ENCODE measurements around the gene MOSPD2.
A peak's percentile ranks its signal among the peaks of the same experiment; 100 is the strongest.

The MOSPD2 gene

GRCh38 chrX:14872851-14873675 is at the start of gene MOSPD2, which contains the start of gene FANCB:
Gene MOSPD2, plus strand, starts transcription at chrX:14873421. Its CDS starts 108 bp downstream, at chrX:14873529.
Gene FANCB, minus strand, starts transcription at chrX:14873069. Its CDS starts 7,559 bp downstream, at chrX:14865510.
- DNase-seq (ENCODE audit: low read depth in 2 of 2), result peak; percentile 89 to 93

- DNase-seq (ENCODE audit: low read depth in 2 of 2), result no peak
Measured at GRCh38 chrX:14825851-14826250, 47.4 kb upstream of the MOSPD2 start.

- DNase-seq (ENCODE audit: low read depth in 2 of 2), result no peak
Measured at GRCh38 chrX:14826319-14826718, 46.9 kb upstream of the MOSPD2 start.

GRCh38 chrX:14829643-14830042 is 43.6 kb upstream of the MOSPD2 start:
- DNase-seq (ENCODE audit: low read depth in 2 of 2), result no peak

- no peak for DNase-seq (ENCODE audit: low read depth in 2 of 2)
Measured at GRCh38 chrX:14832151-14832550, 41.1 kb upstream of the MOSPD2 start.

- DNase-seq (ENCODE audit: low read depth in 2 of 2), result no peak
Measured at GRCh38 chrX:14832586-14832985, 40.6 kb upstream of the MOSPD2 start.

- no peak for DNase-seq (ENCODE audit: low read depth in 2 of 2)
Measured at GRCh38 chrX:14837155-14837554, 36.1 kb upstream of the MOSPD2 start.

- DNase-seq (ENCODE audit: low read depth in 2 of 2), result no peak
Measured at GRCh38 chrX:14843666-14844065, 29.6 kb upstream of the MOSPD2 start.

GRCh38 chrX:14851526-14851925 is 21.7 kb upstream of the MOSPD2 start:
- no peak for DNase-seq (ENCODE audit: low read depth in 2 of 2)

- DNase-seq (ENCODE audit: low read depth in 2 of 2), result no peak
Measured at GRCh38 chrX:14864631-14865030, 8.6 kb upstream of the MOSPD2 start.

- DNase-seq (ENCODE audit: low read depth in 2 of 2), result no peak
Measured at GRCh38 chrX:14865201-14865600, 8.0 kb upstream of the MOSPD2 start.

- DNase-seq (ENCODE audit: low read depth in 2 of 2), result no peak
Measured at GRCh38 chrX:14871767-14872166, 1.5 kb upstream of the MOSPD2 start.

GRCh38 chrX:14872355-14872754 is 866 bp upstream of the MOSPD2 start:
- no peak for DNase-seq (ENCODE audit: low read depth in 2 of 2)

GRCh38 chrX:14873676-14874049 is 442 bp downstream of the MOSPD2 start:
- no peak for DNase-seq (ENCODE audit: low read depth in 2 of 2)

- DNase-seq (ENCODE audit: low read depth in 2 of 2), result no peak
Measured at GRCh38 chrX:14875624-14876023, 2.4 kb downstream of the MOSPD2 start.

GRCh38 chrX:14883826-14884225 is 10.6 kb downstream of the MOSPD2 start:
- DNase-seq (ENCODE audit: low read depth in 2 of 2), result no peak

- DNase-seq (ENCODE audit: low read depth in 2 of 2), result no peak
Measured at GRCh38 chrX:14884714-14885113, 11.5 kb downstream of the MOSPD2 start.

- DNase-seq (ENCODE audit: low read depth in 2 of 2), result no peak
Measured at GRCh38 chrX:14886252-14886651, 13.0 kb downstream of the MOSPD2 start.

GRCh38 chrX:14896273-14896672 is 23.1 kb downstream of the MOSPD2 start:
- no peak for DNase-seq (ENCODE audit: low read depth in 2 of 2)

GRCh38 chrX:14897042-14897441 is 23.8 kb downstream of the MOSPD2 start:
- DNase-seq (ENCODE audit: low read depth in 2 of 2), result no peak

- DNase-seq (ENCODE audit: low read depth in 2 of 2), result no peak
Measured at GRCh38 chrX:14899607-14900006, 26.4 kb downstream of the MOSPD2 start.

GRCh38 chrX:14902537-14902936 is 29.3 kb downstream of the MOSPD2 start:
- no peak for DNase-seq (ENCODE audit: low read depth in 2 of 2)

GRCh38 chrX:14903891-14904290 is 30.7 kb downstream of the MOSPD2 start:
- DNase-seq (ENCODE audit: low read depth in 2 of 2), result no peak

- DNase-seq (ENCODE audit: low read depth in 2 of 2), result no peak
Measured at GRCh38 chrX:14913241-14913640, 40.0 kb downstream of the MOSPD2 start.

Measured in stimulated activated CD8-positive, alpha-beta memory T cell treated with anti-CD3 and anti-CD28 coated beads, Interleukin-7, amount 100 ng/mL, for 4 hours (primary cell).